Measurements from ENCODE around the gene HACD2.
"Not testable (repeated sequence)": the region's sequence is repeated elsewhere in the genome, so short reads cannot be mapped to it uniquely, and the experiment has no call there.

Gene HACD2

GRCh38 chr3:123611674-123612073 lies 26.8 kb upstream of the HACD2 start:
- DNase-seq (ENCODE audit: low read depth in 2 of 2), result not testable (repeated sequence)

- no peak for DNase-seq (ENCODE audit: low read depth in 2 of 2)
These were observed 26.2 kb upstream of the HACD2 start for GRCh38 chr3:123611082-123611481.

GRCh38 chr3:123610331-123610730 lies 25.5 kb upstream of the HACD2 start:
- DNase-seq (ENCODE audit: low read depth in 2 of 2), result no peak

GRCh38 chr3:123609063-123609462 lies 24.2 kb upstream of the HACD2 start:
- DNase-seq (ENCODE audit: low read depth in 2 of 2), result no peak

- DNase-seq (ENCODE audit: low read depth in 2 of 2), result no peak
These were observed 23.5 kb upstream of the HACD2 start for GRCh38 chr3:123608263-123608937.

- no peak for DNase-seq (ENCODE audit: low read depth in 2 of 2)
These were observed 21.7 kb upstream of the HACD2 start for GRCh38 chr3:123606527-123606926.

- no peak for DNase-seq (ENCODE audit: low read depth in 2 of 2)
These were observed 21.0 kb upstream of the HACD2 start for GRCh38 chr3:123605789-123606234.

GRCh38 chr3:123603153-123603552 lies 18.3 kb upstream of the HACD2 start:
- DNase-seq (ENCODE audit: low read depth in 2 of 2), result not testable (repeated sequence)

- no peak for DNase-seq (ENCODE audit: low read depth in 2 of 2)
These were observed 17.5 kb upstream of the HACD2 start for GRCh38 chr3:123602325-123602724.

GRCh38 chr3:123600863-123601262 lies 16.0 kb upstream of the HACD2 start:
- not testable (repeated sequence) for DNase-seq (ENCODE audit: low read depth in 2 of 2)

GRCh38 chr3:123597561-123597960 lies 12.7 kb upstream of the HACD2 start:
- DNase-seq (ENCODE audit: low read depth in 2 of 2), result no peak

- DNase-seq (ENCODE audit: low read depth in 2 of 2), result no peak
These were observed 10.7 kb upstream of the HACD2 start for GRCh38 chr3:123595396-123596180.

GRCh38 chr3:123593381-123593780 lies 8.5 kb upstream of the HACD2 start:
- DNase-seq (ENCODE audit: low read depth in 2 of 2), result no peak

GRCh38 chr3:123590685-123591450 lies 6.0 kb upstream of the HACD2 start:
- DNase-seq (ENCODE audit: low read depth in 2 of 2), result no peak

- DNase-seq (ENCODE audit: low read depth in 2 of 2), result no peak
These were observed 2.5 kb upstream of the HACD2 start for GRCh38 chr3:123587401-123587800.

- no peak for DNase-seq (ENCODE audit: low read depth in 2 of 2)
These were observed 2.1 kb upstream of the HACD2 start for GRCh38 chr3:123586968-123587367.

- no peak for DNase-seq (ENCODE audit: low read depth in 2 of 2)
These were observed 1.3 kb upstream of the HACD2 start for GRCh38 chr3:123586131-123586530.

GRCh38 chr3:123584284-123584987 lies 417 bp downstream of the HACD2 start:
- no peak for DNase-seq (ENCODE audit: low read depth in 2 of 2)

GRCh38 chr3:123583561-123583960 lies 1.3 kb downstream of the HACD2 start:
- DNase-seq (ENCODE audit: low read depth in 2 of 2), result no peak

- DNase-seq (ENCODE audit: low read depth in 2 of 2), result no peak
These were observed 2.5 kb downstream of the HACD2 start for GRCh38 chr3:123582315-123582714.

- no peak for DNase-seq (ENCODE audit: low read depth in 2 of 2)
These were observed 8.7 kb downstream of the HACD2 start for GRCh38 chr3:123576122-123576521.

GRCh38 chr3:123571973-123572365 lies 12.9 kb downstream of the HACD2 start:
- DNase-seq (ENCODE audit: low read depth in 2 of 2), result no peak
